Stimulated activated naive CD8-positive, alpha-beta T cell treated with anti-CD3 and anti-CD28 coated beads, Interleukin-15, Interleukin-2, amounts not matched to agents 100 U/mL and 50 U/mL, for 24 hours (primary cell): ENCODE data around the gene TPM1.
"Not testable (repeated sequence)": the region's sequence is repeated elsewhere in the genome, so short reads cannot be mapped to it uniquely, and the experiment has no call there.

ENCODE experiments used
- ATAC-seq: fragments of 150-1000 bp; cut with Tn5 transposase; one replicate; pipeline ENCODE4 v1.10.0; 2021
- DNase-seq: peaks from one replicate; pipeline ENCODE4 v3.0.0; 2021

The TPM1 gene

GRCh38 chr15:63094495-63094931 lies 52.0 kb downstream of the TPM1 start:
- no peak for DNase-seq
- ATAC-seq, result no peak

- ATAC-seq, result no peak
- no peak for DNase-seq
Measured at GRCh38 chr15:63096178-63096577, 53.6 kb downstream of the TPM1 start.

DNA sequence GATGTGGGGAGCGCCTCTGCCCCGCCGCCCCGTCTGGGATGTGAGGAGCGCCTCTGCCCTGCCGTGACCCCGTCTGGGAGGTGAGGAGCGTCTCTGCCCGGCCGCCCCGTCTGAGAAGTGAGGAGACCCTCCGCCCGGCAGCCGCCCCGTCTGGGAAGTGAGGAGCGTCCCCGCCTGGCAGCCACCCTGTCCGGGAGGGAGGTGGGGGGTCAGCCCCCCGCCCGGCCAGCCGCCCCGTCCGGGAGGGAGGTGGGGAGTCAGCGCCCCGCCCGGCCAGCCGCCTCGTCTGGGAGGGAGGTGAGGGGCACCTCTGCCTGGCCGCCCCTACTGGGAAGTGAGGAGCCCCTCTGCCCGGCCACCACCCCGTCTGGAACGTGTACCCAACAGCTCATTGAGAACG lies 56.4 kb downstream of the TPM1 start:
- not testable (repeated sequence) for DNase-seq, ATAC-seq

- not testable (repeated sequence) for ATAC-seq, DNase-seq
Measured at GRCh38 chr15:63099581-63099980, 57.0 kb downstream of the TPM1 start.

DNA sequence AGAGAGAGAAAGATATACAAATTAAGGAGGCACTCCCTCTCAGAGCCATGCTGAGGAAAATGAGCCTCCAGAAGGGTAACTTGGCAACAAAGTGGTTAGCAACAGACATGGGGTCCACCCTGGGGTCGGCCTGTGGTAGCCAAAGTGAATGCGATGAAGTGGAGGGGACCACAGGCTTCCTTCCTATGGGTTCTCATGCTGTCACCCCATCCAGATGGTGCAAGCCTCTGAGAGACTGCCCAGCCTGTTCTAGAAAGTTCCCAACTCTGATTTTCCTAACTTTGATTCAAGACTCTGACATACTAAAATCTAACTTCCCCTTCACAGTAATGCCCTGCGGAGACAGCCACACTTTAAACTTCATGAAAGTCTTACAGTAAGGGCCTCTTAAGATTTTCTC lies 60.9 kb downstream of the TPM1 start:
- ATAC-seq, result no peak
- DNase-seq, result no peak

DNA sequence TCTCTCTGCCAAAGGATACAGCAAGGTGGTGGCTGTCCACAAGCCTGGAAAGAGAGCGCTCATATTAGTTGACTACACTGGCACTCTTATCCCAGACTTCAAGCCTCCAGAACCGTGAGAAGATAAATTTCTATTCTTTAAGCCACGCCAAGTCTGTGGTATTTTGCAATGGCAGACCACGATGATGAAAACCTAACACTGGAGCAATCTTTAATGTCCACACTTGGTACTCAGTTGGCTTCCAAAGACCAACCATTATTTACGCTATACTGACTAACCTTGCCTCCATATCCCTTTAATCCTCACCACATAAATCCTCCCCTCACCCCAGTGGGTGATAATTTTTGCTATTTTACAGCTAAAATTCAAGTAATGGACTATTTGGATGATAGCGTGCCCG lies 62.2 kb downstream of the TPM1 start:
- DNase-seq (no peak), ATAC-seq (no peak)

- not testable (repeated sequence) for ATAC-seq, DNase-seq
Measured at GRCh38 chr15:63105354-63105753, 62.8 kb downstream of the TPM1 start.

DNA sequence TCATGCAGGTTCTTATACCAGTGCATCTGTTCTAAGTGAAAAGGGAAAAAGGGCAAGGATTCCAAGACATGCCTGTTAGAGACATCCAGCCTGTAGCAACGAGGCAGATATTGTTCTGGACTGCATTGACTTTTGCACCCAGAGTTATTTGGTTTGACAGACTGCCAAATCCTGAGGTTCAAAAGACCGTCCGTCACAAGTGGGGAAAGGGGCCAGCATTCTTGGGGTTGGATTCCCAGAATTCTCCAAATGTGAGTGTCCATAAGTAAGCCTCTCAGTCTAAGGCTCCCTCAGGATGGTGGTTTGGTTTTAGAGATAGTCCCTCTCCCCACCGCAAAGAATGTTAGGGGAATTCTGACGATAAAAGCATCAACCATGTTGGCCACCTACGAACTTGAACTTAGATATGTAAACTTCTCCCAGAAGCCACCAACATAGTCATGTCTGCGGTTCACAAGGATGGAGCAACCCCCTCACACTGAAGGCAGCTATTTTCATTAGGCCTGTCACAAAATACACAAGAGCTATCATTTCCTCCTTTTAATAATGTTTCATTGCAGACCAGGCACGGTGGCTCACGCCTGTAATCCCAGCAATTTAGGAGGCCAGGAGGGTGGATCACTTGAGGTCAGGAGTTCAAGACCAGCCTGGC lies 65.5 kb downstream of the TPM1 start:
- no peak for DNase-seq
- ATAC-seq, result no peak

DNA sequence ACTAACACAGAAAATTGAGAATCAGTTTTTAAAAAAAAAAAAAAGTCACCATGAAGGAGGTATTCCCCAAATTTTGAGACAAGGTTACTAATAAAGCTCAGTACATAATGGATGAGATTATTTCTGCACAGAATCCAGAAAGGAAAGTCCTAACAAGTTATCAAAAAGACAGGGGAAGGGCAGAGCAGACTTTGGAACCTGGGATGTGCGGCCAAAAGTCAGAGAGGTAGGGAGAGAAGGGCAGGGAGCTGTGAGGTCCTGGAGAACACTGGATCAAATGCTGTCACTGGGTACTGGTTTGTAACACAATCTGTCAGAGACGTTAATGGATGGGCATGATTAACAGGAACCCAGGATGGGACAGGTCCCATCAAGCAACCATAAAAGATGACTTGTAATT lies 67.0 kb downstream of the TPM1 start:
- no peak for ATAC-seq
- DNase-seq, result no peak

DNA sequence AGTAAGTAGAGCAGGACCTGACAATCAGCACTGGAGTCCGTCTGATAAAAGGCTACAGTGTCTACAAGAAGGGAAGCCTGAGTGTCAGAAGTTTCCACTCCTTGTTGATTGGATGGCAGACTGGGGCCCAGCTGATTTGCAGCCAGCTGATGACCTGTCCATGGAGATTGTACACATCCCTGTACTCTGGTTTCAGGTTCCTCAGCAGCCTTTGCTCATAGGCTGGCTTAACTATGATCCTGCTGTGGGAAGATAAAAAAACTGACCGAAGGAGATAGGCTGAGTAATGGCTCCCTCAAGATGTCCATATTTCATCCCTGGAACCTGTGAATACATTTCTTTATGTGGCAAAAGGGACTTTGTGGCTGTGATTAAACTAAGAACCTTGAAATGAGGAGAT lies 67.4 kb downstream of the TPM1 start:
- DNase-seq (no peak), ATAC-seq (no peak)

DNA sequence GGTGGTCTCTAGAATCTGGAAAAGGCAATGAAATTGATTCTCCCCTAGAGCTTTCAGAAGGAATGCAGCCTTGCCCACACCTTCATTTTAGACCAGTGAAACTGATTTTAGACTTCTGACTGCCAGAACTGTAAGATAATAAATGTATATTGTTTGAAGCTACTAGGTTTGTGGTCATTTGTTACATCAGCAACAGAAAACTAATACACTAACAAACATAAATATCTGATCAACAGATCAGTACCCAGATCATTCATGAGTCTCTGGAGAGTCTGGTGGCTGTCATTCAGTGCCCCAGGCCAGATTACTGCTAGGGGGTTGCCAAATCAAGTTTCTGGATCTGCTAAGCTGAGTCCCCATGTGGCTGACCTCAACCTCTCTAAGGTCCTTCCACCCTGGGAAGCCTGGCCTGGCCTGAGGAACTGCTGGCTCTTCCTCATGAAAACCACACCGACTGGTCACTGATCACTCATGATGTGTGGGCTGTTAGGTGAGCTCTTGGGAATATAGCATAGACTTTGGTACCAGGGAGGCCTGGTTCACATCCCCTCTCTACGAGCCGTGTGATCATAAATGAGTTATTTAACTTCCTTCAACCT lies 68.0 kb downstream of the TPM1 start:
- no peak for DNase-seq
- no peak for ATAC-seq

GRCh38 chr15:63111481-63111880 lies 68.9 kb downstream of the TPM1 start:
- DNase-seq, result no peak
- ATAC-seq, result no peak

DNA sequence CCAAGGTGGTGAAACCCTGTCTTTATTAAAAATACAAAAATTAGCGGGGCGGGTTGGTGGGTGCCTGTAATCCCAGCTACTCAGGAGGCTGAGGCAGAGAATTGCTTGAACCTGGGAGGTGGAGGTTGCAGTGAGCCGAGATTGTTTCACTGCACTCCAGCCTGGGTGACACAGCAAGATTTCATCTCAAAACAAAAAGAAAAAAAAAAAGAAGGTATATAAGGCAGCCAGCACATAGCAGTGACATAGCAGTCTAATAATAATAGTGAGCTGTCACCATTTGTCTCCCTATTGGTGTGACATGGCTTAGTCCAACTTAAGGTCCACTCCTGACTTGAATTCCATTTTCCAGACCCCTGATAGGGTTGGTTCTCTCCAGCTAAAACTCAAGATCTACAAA lies 70.3 kb downstream of the TPM1 start:
- DNase-seq (no peak), ATAC-seq (no peak)

DNA sequence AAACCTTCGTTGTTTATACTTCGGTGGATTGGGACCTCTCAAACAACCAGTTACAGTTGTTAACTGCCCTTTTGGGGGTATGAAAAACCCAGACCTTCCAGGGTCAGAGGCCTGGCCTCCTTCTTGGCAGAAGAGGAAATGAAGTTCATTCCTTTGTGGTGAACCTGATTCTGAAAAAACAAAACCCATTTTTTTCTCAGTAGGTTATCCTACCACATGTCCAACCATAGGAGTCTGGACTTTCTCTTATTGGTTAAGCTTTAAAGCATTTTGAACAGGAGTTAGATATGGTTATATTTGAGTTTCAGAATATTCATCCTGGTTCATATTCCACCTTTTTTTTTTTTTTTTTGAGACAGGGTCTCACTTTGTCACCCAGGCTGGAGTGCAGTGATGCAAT lies 71.9 kb downstream of the TPM1 start:
- DNase-seq (no peak), ATAC-seq (no peak)
